Cortex of kidney (tissue), 1 donor: ENCODE results near the gene ZDHHC21.

Experiments used
- DNase-seq: peaks from one replicate; lab custom pipeline; 2025; lab: John Stamatoyannopoulos, UW

ZDHHC21 gene

DNA sequence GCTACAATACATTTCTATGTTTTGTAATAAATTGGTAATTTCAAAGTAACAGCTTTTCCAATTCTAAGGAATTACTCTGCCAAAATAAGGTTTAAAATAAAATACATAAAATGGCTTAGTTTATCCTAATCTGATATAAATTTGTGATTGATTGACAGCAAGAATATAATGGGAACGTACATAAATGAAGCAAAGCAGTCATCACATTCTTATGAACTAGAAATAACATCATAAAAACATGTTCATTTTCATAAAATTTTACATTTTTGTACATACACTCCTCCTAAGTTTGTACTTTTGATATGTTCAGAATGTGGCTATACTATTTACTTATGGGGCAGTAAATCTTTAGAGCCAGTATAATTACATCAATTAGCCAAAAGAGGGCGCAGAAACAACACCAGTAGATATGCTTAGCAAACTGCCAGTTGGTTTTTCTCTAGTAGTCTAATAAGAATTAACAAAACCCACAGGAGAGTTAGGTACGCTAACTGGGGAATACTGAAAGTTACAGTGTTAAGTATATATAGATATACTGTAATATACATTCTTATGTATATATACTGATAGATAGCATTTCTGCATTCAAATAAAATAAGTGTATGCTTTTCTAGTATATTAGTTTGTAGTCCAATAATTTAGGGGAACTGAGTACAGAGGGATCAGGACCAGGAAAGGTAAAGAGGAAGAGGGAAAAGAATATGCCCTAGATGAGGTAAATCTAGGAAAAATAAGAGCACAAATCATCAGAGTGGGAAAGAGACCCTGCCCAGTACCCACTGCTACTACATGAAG is 76.8 kb downstream of the ZDHHC21 start:
- no peak for DNase-seq

DNA sequence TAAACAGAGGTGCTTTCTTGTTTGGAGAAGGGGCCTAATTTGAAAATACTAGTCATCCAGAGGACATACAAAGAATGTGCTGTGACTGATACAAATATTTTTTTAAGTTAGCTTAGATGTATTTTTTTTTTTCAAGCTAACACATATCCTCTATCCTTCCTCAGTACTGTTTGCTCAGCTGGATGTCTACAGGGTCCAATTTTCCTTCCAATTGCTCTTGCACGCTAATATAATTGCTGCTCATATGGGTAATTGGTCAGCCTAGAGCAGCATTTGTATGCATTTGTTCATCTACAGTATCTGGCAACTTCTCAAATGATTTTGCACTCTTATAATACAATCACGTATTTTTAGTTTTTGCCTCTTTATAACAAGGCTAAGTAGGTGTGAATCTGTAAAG is 84.7 kb downstream of the ZDHHC21 start:
- DNase-seq, result no peak

DNA sequence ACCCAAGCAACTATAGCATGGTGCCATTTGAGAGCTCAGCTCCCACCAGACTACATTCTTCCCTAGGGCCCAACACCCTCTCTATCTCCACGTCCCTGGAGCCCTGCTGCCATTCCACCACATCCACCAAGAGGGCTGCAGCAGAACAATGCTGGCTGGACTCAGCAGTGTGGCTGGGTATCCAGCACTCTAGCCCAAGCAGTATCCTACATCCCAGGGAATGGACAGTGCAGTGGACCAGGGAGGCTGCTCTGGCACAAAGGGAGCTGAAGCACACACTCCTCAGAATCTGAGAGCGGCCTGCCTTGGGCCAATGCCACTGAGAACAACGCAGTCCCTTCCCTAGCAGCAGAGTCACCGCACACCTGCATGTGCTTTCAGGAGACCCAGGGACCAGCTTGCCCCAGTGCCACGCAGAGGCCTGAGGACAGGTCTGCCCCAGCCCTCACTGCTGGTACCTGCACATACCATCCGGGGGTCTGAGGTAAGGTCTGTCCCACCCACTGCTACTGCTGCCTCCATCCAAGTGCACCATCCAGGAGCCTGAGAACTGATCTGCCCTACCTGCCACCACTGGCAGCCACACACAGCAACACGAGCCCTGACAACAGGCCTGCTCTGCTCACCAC is 95.9 kb downstream of the ZDHHC21 start:
- DNase-seq, result no peak

DNA sequence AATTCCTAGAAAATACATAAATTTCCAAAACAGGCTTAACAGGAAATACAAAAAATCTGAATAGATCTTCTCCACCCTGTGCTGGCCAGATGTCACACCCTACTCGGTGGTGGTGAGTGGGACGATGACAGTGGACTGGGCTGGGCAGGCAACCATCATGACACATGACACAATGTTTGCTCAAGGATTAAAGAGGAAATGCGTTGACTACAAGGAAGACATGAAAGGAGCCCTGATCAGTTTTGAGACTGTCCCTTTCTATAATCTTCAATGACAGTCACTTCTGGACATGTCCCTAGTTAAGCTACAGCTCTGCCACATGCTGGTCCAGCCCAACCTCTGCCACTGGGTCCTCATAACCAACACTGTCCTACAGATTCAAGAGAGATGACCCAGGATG is 99.8 kb downstream of the ZDHHC21 start:
- DNase-seq, result no peak

DNA sequence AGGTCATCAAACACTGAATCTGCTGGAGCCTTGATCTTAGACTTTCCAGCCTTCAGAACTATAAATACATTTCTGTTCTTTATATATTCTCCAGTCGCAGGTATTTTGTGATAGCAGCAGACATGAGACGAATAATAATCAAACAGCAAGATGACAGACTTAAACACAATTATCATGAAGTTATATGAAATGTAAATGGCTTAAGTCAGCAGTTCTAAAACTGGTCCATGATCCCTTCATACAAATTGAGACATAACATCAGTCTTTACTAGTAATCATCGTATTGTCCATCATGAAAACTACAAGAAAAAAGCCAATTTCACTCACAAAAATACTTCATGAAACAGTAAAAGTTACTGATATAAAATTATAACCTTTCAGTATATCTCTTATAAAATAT is 101.8 kb downstream of the ZDHHC21 start:
- no peak for DNase-seq

DNA sequence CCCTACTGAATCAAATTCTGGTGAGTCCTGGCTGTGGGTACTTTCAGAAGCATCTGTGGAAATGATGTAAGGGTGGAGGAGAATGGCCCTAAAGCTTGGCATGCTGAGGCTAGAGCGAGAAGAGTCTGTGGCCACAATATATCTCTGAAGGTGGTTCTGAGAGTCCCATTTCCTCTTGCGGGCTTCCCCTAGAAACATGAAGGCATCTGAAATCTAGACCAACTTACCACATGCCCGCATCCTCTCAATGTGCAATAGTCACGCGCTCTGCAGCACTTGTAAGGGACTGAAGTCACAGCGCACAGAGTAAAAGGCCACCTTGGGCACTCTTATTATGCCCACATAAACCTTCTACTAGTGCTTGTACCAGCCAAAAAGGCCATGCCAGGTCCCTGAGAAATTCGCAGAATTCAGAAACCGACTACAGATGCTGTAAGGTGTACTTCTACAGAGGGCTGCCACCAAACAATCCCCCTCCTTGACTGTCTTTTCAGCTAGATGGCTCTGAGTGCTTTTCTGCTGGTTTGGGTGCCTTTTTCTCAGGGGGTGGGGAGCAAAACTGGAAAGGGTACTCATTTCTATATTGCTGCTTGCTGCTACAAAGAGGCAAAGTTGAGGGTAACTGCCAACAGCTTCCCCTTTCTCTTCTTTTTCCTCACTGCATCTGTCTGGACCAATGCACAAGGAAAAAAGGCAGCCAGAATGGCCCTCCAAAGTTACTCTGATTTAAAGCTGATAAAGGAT is 107.3 kb downstream of the ZDHHC21 start:
- DNase-seq, result no peak

DNA sequence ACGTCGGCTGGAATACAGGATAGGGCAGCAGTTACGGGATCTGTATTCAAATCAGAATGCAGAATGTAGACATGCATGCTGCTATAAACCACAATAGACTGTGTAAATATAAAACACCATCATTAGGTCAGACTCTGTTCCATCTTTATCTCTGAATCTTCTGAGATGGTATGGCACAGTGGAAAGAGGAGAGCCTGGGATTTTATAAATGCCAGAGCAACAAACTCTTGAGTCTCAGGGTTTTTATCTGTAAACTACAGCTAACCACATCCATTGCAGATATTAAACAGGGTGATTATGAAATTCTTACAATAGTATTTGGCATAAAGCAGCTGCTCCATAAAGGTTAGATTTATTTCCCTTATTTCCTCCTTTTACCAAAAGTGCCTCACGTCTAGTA is 108.7 kb downstream of the ZDHHC21 start:
- DNase-seq, result no peak

DNA sequence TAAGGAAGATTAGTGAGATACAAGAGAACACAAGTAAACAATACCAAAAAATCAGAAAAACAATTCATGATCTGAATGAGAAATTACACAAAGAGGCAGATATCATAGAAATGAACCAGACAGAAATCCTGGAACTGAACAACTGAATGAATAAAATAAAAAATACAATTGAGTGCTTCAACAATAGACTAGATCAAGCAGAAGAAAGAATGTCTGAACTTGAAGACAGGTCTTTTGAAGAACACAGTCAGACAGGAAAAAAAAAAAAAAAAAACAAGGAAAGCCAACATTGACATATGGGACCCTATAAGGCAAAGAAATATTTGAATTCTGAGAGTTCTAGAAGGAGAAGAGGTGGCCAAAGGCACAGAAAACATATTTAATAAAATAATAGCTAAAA is 115.2 kb downstream of the ZDHHC21 start:
- DNase-seq, result no peak

DNA sequence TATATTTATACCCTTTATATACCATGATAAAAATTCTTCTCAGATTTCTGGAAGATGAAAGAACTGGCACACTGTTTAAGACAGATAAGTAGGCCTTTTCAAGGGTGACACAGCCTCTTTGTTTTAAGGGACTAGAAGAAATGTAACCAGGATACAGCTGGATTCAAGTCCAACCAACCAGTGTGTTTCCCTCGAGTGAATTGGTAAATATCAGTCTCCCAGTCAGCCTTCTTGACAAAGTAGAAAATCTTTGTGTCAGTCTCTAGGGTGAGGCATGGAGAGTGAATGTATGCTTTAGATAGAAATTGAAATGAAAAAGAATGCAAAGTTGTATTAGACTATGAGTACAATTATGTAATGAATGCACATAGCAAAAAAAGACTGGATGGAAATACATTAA is 119.1 kb downstream of the ZDHHC21 start:
- no peak for DNase-seq

DNA sequence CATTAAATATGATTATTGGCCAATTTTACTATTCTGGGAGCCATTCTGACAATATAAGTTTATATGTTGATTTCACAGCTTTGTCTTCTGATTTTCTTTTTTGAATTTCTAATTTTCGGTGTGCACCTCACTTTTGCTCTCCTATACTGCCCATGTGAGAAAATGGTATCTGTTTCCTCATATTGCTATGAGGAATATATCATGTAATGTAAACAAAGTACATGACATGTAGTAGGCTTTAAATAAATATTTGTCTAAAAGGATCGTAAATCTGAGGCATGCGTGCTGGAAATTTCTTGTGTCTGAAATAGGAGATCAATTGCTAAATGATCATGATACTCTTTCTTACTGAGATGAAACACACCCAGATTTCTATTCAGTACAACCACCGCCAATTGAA is 119.9 kb downstream of the ZDHHC21 start:
- DNase-seq, result no peak

DNA sequence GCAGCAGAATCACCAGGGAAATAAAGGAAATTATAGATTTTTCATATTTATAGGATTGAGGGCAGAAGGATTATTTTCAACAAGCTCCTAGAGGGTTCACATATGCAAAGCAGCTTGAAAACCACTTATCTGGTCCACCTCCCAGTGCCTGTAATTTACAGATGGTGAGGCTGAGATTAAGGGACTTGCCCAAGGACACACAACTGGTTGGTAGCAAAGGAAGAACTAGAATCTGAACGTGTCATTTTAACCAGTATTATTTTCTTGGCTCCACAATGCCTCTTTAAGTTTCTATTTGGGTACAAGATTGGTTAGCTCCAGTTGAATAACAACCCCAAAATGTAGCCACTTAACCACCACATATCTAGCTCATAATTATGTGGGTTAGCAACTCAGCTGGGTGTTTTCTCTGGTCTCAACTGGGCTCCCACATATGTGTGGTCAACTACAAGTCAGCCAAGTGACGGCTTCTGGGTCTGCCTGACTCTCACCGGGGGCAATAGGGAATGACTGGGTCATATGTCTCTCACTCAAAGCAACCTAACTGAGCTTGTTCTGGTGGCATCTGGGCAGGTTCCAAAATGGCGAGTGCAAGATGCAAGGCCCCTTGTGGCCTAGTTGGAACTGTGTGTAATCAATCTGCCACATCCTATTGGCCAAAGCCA is 127.7 kb downstream of the ZDHHC21 start:
- no peak for DNase-seq

DNA sequence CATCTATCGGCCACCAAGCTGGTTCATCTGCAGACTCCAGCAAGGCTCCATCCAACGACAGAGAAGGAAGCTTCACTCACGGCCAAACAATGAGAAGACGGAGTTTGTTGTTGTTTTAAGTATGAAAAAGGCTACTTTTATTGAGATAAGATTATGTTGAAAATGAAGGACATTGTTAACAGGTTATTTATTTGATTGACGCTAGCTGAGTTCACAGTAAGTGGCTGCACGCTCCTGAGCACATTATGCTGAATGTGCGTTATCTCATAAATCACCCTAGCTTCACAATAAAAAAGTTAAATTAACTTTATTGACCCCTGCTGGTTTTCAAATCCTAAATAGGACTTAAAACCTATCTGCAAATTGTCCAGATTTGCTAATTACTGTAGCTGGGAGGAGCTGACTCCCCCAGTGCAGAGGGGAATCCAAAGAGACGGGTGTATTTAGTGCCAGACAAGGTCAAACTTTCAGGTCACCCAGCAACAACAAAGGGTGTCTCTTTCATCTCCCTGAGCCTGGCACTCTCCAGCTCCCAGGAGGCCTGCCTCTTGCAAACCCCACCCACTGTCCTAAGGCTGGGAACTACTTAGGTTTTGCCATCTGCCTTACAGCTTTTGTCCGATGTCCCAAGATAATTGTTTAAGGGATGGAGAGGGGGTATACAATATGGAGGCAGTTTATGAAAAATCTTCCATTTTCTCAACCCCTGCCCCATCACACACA is 129.2 kb downstream of the ZDHHC21 start:
- no peak for DNase-seq

DNA sequence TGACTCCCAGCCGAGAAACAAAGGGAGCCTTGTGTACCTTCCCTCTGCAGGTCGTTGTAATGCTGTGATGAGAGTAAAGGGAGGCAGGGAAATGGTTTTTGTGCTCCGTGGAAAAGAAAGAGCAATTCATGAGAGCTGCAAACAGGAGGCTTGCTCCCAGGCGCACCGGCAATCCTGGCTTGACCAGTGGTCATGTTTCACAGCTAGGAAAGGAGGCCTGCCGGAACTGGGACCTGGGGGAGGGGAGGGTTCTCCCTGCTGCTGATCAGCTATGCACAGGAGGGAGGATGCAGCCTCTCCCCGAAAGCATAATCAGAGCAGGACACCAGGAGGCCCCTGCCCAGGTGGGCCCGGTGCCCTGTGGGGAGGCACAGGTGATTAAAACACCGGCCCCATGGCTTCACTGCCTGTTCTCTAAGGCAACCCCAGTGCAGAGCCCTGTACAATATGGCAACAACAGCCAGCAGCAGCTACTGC is 131.3 kb downstream of the ZDHHC21 start:
- DNase-seq, result no peak
